GM12891 (cell line): ENCODE measurements around the gene RBM19.
"Not testable (repeated sequence)": the region's sequence is repeated elsewhere in the genome, so short reads cannot be mapped to it uniquely, and the experiment has no call there.

Experiments used
- DNase-seq: peaks from one replicate; pipeline ENCODE4 v3.0.0; 2011; ENCODE audit warnings: low spot score; ENCODE audit not compliant: insufficient read length
- FAIRE-seq: peaks from 2 replicates; lab custom pipeline; 2011; peaks lifted over from hg19 to GRCh38; lab: Jason Lieb, UNC
- PAX5 ChIP-seq: IDR thresholded peaks from 2 replicates; pipeline ENCODE4 v1.6.1; 2011; ENCODE audit warnings: low read length, moderate library complexity, mild to moderate bottlenecking; ENCODE audit not compliant: insufficient read depth, severe bottlenecking
- POLR2A ChIP-seq: IDR thresholded peaks from 2 replicates; pipeline ENCODE4 v1.6.1; 2011; ENCODE audit warnings: low read depth, low read length, control low read depth
- POLR2AphosphoS5 ChIP-seq: IDR thresholded peaks from 2 replicates; pipeline ENCODE4 v1.6.1; 2011; ENCODE audit warnings: low read depth, low read length, control low read depth
- POU2F2 ChIP-seq: IDR thresholded peaks from 2 replicates; pipeline ENCODE4 v1.6.1; 2011; ENCODE audit warnings: low read depth, mild to moderate bottlenecking, control low read depth, low read length, moderate library complexity
- SPI1 ChIP-seq: IDR thresholded peaks from 2 replicates; pipeline ENCODE4 v1.6.1; 2011; ENCODE audit warnings: low read depth, low read length, control low read depth
- TAF1 ChIP-seq: IDR thresholded peaks from 2 replicates; pipeline ENCODE4 v1.6.1; 2011; ENCODE audit warnings: low read depth, low read length, control low read depth

The RBM19 gene

DNA sequence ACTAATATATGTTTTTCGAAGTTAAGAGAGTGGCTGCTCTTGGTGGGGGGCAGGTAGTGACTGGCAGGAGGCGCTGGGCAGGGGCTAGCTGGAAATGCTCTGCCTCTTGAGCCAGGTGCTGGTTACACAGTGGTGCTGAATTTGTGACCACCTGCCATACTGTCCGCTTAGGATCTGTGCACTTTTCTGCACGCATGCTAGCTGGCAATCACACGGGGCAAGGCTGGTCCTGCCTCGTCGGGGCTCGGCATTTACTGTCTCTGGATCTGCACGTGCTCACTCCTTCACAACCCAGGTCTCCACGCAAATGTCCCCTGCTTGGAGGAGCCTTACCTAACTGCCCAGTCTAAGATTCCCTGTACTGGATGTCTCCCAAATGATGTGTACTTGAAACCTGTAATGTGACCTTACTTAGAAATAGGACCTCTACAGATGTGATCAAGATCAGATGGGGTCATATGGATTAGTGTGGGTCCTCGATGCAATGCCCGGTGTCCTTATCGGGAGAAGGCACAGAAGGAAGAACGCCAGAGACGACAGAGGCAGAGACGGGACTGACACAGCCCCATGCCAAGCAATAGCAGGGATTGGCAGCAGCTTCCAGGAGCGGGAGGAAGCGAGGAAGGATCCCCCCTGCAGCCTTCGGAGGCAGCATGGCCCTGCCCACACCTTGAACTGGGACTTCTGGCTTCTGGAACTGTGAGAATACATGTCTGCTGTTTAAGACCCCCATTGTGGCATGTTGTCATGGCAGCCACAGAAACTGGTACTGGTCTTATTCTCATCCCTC is 59.5 kb downstream of the RBM19 start:
- TF ChIP-seq POU2F2 (no peak), POLR2A (no peak), PAX5 (no peak), TAF1 (no peak), POLR2AphosphoS5 (no peak), SPI1 (no peak)
- no peak for DNase-seq

DNA sequence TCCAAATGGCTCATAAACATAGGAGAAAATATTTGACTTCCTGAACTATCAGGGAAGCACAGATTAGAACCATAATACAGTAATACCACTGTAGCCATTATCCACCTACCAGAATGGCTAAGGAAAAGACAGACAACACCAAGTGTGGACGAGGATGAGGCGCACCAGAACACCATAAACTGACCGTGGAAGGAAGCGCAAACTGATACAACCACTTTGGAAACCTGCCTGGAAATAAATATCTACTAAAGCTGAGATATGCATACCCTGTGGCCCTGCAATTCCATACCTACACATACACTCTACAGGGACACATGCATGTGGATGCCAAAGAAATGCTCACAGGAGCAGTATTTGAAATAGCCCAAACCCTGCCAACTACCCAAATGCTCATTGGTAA is 60.3 kb downstream of the RBM19 start:
- TF ChIP-seq POLR2A (no peak), POU2F2 (no peak), PAX5 (no peak), POLR2AphosphoS5 (no peak), SPI1 (no peak), TAF1 (no peak)
- FAIRE-seq (no peak), DNase-seq (no peak)

More for the DNA sequence above, 59.5 kb downstream of the RBM19 start:
- no peak for FAIRE-seq

DNA sequence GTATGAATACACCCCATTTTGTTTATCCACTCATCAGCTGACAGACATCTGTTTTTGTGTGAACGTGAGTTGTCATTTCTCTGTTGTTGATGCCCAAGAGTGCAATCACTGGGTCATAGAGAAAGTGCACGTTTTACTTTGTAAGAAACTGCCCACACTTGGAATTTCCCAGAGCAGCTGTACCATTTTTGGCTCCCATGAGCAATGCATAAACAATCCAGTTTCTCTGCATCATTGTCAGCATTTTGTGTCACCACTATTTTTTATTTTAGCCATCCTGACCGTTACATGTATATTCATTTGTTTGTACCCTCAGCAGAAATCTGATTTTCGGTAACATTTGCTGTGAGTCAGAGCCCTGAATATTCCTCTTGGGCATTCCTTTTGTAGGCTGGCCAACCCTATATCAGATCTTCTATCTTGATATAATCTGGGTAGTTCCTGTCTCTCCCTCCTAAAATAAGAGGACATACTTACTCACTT is 62.7 kb downstream of the RBM19 start:
- no peak for FAIRE-seq
- DNase-seq, result no peak
- TF ChIP-seq POLR2A (no peak), SPI1 (no peak), TAF1 (no peak), POLR2AphosphoS5 (no peak), POU2F2 (no peak), PAX5 (no peak)

DNA sequence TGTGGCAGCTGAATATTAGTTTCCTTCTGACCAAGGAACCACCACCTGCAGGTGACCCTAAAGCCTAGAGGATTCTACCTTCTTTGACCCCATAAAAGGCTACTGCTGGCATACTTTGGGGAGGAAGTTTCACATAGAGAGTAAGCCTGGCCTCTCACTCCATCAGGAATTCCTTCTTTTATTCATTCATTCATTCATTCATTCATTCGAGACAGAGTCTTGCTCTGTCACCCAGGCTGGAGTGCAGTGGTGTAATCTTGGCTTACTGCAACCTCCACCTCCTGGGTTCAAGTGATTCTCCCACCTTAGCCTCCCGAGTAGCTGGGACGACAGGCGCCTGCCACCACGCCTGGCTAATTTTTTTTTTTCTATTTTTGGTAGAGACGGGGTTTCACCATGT is 64.8 kb downstream of the RBM19 start:
- FAIRE-seq, DNase-seq: not testable (repeated sequence)

DNA sequence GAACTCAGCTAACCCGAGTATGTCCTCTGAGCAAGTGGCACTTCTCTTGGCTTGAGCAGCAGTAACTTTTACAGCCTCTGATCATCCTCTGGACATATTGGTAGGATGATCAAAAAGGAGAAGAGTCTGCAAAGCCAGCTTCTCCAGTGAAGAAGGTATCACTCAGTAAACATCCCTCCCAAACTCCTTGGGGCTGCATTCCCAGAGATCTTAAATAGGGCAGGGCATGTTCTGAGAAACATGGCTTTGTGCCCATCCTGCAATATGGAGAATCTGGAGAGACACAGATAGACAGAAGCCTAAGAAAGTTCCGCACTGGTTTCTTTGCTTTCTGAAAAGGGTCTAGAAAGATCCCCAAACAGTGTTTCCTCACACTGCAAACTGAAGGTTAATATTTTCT is 65.4 kb downstream of the RBM19 start:
- TF ChIP-seq PAX5, result no peak
- no peak for TF ChIP-seq POLR2AphosphoS5
- no peak for TF ChIP-seq POLR2A
- TF ChIP-seq SPI1, result no peak
- no peak for TF ChIP-seq TAF1
- TF ChIP-seq POU2F2, result no peak
- FAIRE-seq (no peak), DNase-seq (no peak)

DNA sequence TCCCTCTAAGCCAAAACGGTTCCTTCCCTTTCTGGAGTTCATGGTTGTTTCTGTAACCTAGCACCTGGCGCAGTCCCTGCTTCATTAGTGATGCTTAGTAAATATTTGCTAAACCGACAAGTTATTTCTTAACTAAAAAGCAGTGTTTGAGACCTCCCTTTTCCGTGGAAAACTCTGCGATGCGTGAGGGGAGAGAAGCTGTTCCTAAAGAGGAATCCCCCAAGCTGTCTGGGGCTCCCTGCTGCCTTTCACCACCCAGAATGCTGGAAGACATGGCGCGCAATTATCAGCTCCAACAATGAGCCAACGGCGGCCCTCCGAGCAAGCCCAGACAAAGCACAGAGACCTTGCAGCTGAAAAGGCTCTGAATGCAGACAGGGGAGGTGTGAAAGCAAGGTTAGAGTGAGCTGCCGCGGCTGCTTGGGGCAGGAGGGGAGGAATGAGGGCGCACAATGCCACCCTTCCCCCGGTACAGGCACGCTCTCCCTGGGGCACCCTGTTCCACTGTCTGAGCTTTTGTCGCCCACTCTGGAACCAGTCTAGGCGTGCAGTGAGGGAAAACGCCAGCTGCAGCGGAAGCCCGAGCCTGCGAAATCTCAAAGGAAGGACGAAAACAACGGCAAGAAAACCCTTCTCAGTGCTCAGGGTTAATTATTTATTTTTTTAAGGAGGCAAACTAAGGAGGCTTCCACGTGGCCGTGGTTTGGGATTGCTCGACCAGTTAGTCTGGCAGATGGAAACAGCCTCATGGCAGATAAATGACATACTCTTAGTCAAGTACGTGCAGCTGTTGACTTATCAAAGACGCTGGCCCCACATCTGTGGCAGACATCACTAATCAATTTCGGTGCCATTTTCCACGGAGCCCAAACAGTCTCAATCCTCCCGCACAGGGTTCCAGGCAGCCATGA is 66.3 kb downstream of the RBM19 start:
- TF ChIP-seq TAF1 (no peak), POLR2AphosphoS5 (no peak), SPI1 (no peak), POU2F2 (no peak), POLR2A (no peak), PAX5 (no peak)
- DNase-seq, result no peak

DNA sequence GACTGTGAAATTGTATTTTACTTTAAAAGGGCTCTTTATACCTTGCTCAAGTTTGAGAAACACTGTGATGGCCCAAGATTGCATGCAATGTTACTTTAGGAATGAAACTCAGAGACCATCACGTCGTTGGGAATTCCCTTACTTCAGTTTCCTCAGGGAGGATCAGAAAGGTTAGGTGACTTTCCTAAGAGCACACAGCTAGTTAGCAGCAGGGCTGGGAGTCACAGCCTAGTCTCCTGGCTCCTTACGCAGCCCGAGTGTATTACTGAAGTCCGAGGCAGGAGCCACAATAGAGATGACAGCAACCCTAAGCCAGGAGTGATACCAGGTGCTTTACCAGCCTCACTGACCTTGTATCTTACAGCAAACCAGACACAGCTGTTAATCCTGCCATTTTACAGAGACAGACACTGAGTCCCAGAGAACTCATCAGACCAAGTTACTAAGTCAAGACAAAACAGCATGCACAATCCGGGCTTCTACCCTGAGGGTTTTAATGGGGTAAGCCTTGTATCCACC is 67.0 kb downstream of the RBM19 start:
- TF ChIP-seq SPI1 (no peak), PAX5 (no peak), POU2F2 (no peak), POLR2A (no peak), POLR2AphosphoS5 (no peak), TAF1 (no peak)
- no peak for DNase-seq
- no peak for FAIRE-seq

More for the DNA sequence above, 66.3 kb downstream of the RBM19 start:
- no peak for FAIRE-seq

DNA sequence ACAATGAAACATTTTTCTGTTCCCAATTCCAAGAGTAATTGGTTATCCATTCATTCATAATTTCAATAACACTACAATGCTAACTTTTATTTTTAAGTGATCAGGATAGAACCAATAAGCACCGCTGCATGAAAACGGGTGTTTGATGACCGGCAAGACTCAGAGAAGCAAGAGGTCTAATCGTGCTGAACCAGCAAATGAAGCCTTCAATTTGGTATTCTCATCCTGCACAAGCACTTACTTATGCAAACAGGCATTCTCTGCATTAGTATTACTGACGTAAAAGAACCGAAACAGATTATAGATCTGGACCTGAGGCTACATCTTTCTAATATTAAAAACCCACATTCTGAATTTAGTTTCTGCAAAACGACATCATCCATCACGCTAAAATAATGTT is 67.7 kb downstream of the RBM19 start:
- no peak for DNase-seq
- TF ChIP-seq PAX5 (no peak), POU2F2 (no peak), SPI1 (no peak), POLR2A (no peak), TAF1 (no peak), POLR2AphosphoS5 (no peak)
- FAIRE-seq, result no peak

DNA sequence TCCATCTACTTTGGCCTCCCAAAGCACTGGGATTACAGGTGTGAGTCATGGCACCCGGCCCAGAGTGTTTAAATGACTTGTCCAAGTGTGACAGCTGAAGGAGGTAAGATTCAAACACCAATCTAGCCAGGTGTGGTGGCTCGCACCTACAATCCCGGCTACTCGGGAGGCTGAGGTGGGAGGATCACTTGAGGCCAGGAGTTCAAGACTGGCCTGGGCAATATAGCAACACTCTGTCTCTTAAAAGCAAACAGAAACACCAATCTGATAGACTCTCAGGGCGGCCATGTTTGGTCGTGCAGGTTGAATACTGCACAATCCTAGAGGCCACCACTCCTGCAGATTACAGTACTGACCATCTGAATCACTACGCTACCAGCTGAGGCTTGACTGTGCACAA is 68.7 kb downstream of the RBM19 start:
- no peak for FAIRE-seq
- TF ChIP-seq PAX5 (no peak), SPI1 (no peak), POLR2AphosphoS5 (no peak), POU2F2 (no peak), TAF1 (no peak), POLR2A (no peak)

DNA sequence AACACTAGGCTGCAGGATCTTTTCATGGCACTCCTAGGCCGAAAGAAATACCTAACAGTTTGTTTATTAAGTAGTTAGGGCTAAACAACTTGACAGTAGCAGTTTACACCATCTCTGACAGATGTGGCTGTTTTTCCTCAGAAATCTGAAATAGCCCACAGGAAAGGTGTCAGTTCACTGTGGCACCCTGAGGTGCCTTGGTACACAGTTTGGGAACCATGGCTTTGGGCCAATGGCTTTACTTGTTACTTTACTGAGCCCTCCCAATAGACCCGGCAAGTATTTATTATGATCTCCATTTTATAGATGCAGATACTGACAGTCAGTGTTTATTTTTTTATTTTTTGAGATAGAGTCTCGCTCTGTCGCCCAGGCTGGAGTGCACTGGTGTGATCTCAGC is 69.3 kb downstream of the RBM19 start:
- no peak for TF ChIP-seq SPI1
- no peak for TF ChIP-seq POLR2AphosphoS5
- no peak for TF ChIP-seq TAF1
- TF ChIP-seq POLR2A, result no peak
- TF ChIP-seq POU2F2, result no peak
- no peak for TF ChIP-seq PAX5
- DNase-seq (no peak), FAIRE-seq (no peak)

More for the DNA sequence above, 68.7 kb downstream of the RBM19 start:
- no peak for DNase-seq

DNA sequence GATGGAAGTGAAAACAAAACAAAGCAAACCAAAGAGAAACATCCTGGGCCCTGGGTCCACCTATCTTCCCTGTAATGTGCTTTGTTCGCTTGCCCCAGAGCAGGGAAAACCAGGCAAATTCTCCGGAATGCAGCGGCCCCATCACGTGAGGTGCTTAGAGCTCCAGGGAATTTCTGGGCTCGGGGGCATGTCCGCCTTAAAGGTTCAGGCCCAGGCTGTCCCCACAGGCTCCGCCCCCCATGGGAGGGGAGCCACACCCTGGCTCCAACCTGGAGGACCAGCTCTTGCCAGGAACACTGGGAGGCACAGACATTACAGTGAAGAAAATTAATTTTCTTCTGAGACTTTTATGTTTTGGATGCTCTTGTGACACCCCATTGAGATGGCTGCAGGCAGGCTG is 69.9 kb downstream of the RBM19 start:
- no peak for DNase-seq
- FAIRE-seq, result no peak
- TF ChIP-seq POLR2AphosphoS5 (no peak), POU2F2 (no peak), SPI1 (no peak), POLR2A (no peak), TAF1 (no peak), PAX5 (no peak)
